ENCODE data around the gene CXCL9.

CXCL9 gene

GRCh38 chr4:75980576-75980975, 26.7 kb downstream of the CXCL9 start:
- peaks cover 6% of the 10 kb centered on the region for H3K79me2 ChIP-seq (ENCODE audit: insufficient read depth, low read length)
- H3K36me3 ChIP-seq (ENCODE audit: insufficient read depth, low read length): peaks cover 65% of the 10 kb centered on the region
- H3K27ac ChIP-seq (ENCODE audit: low read depth, low read length, poor library complexity, severe bottlenecking): no peak overlapping the region
- no peak overlapping the region for H3K4me3 ChIP-seq (ENCODE audit: low read depth, low read length, poor library complexity, severe bottlenecking)
- no peak overlapping the region for H3K4me2 ChIP-seq (ENCODE audit: low read length)
- no peak overlapping the region for H3K9ac ChIP-seq (ENCODE audit: low read length)
- H4K20me1 ChIP-seq (ENCODE audit: insufficient read depth, low read length): no peaks in the 10 kb centered on the region
- no peaks in the 10 kb centered on the region for H3K9me3 ChIP-seq (ENCODE audit: low read length)
- H3K27me3 ChIP-seq (ENCODE audit: insufficient read depth, low read length): no peaks in the 10 kb centered on the region
- H2AFZ ChIP-seq (ENCODE audit: low read length): no peak overlapping the region
- H3F3A ChIP-seq (ENCODE audit: insufficient read depth, low read length): no peaks in the 10 kb centered on the region
- H3K9me2 ChIP-seq (ENCODE audit: low read depth, low read length): no peaks in the 10 kb centered on the region
- H3K4me1 ChIP-seq (ENCODE audit: insufficient read depth, low read length, severe bottlenecking): no peaks in the 10 kb centered on the region
- no peak for TF ChIP-seq EZH2 (IDR thresholded peaks at IDR 0.05; ENCODE audit: borderline replicate concordance, low read length)
- no peak for TF ChIP-seq CTCF (IDR thresholded peaks at IDR 0.05; ENCODE audit: low read length)

- H3K9me2 ChIP-seq (ENCODE audit: low read depth, low read length): no peaks in the 10 kb centered on the region
- no peak overlapping the region for H2AFZ ChIP-seq (ENCODE audit: low read length)
- TF ChIP-seq CTCF (IDR thresholded peaks at IDR 0.05; ENCODE audit: low read length) (no peak), EZH2 (IDR thresholded peaks at IDR 0.05; ENCODE audit: borderline replicate concordance, low read length) (no peak)
- no peak overlapping the region for H3K4me2 ChIP-seq (ENCODE audit: low read length)
- H3K79me2 ChIP-seq (ENCODE audit: insufficient read depth, low read length): no peaks in the 10 kb centered on the region
- H3K9me3 ChIP-seq (ENCODE audit: low read length): no peaks in the 10 kb centered on the region
- H3K27ac ChIP-seq (ENCODE audit: low read depth, low read length, poor library complexity, severe bottlenecking): no peak overlapping the region
- H3K36me3 ChIP-seq (ENCODE audit: insufficient read depth, low read length): peaks cover 82% of the 10 kb centered on the region
- no peak overlapping the region for H3K9ac ChIP-seq (ENCODE audit: low read length)
- no peaks in the 10 kb centered on the region for H4K20me1 ChIP-seq (ENCODE audit: insufficient read depth, low read length)
- H3K27me3 ChIP-seq (ENCODE audit: insufficient read depth, low read length): no peaks in the 10 kb centered on the region
- no peak overlapping the region for H3K4me3 ChIP-seq (ENCODE audit: low read depth, low read length, poor library complexity, severe bottlenecking)
- H3F3A ChIP-seq (ENCODE audit: insufficient read depth, low read length): no peaks in the 10 kb centered on the region
- H3K4me1 ChIP-seq (ENCODE audit: insufficient read depth, low read length, severe bottlenecking): no peaks in the 10 kb centered on the region
Observed at GRCh38 chr4:75976177-75976576, 31.1 kb downstream of the CXCL9 start.

- Histone ChIP-seq H3K4me2 (ENCODE audit: low read length) (no peak overlapping the region), H3K79me2 (ENCODE audit: insufficient read depth, low read length) (no peaks in the 10 kb centered on the region), H3K9ac (ENCODE audit: low read length) (no peak overlapping the region), H3K9me3 (ENCODE audit: low read length) (no peaks in the 10 kb centered on the region), H2AFZ (ENCODE audit: low read length) (no peak overlapping the region), H3K36me3 (ENCODE audit: insufficient read depth, low read length) (peaks cover 90% of the 10 kb centered on the region), H3K27ac (ENCODE audit: low read depth, low read length, poor library complexity, severe bottlenecking) (no peak overlapping the region), H4K20me1 (ENCODE audit: insufficient read depth, low read length) (no peaks in the 10 kb centered on the region), H3F3A (ENCODE audit: insufficient read depth, low read length) (no peaks in the 10 kb centered on the region), H3K27me3 (ENCODE audit: insufficient read depth, low read length) (no peaks in the 10 kb centered on the region), H3K4me1 (ENCODE audit: insufficient read depth, low read length, severe bottlenecking) (no peaks in the 10 kb centered on the region), H3K9me2 (ENCODE audit: low read depth, low read length) (no peaks in the 10 kb centered on the region), H3K4me3 (ENCODE audit: low read depth, low read length, poor library complexity, severe bottlenecking) (no peak overlapping the region)
- TF ChIP-seq CTCF (IDR thresholded peaks at IDR 0.05; ENCODE audit: low read length) (no peak), EZH2 (IDR thresholded peaks at IDR 0.05; ENCODE audit: borderline replicate concordance, low read length) (no peak)
Observed at GRCh38 chr4:75973766-75974165, 33.5 kb downstream of the CXCL9 start.
